Kasumi-1 (cell line): ENCODE data around the gene PARVB.

Experiments
- DNase-seq, 2 experiments: peaks; one replicate each; lab custom pipeline; 2025; lab: John Stamatoyannopoulos, UW

The PARVB gene

DNA sequence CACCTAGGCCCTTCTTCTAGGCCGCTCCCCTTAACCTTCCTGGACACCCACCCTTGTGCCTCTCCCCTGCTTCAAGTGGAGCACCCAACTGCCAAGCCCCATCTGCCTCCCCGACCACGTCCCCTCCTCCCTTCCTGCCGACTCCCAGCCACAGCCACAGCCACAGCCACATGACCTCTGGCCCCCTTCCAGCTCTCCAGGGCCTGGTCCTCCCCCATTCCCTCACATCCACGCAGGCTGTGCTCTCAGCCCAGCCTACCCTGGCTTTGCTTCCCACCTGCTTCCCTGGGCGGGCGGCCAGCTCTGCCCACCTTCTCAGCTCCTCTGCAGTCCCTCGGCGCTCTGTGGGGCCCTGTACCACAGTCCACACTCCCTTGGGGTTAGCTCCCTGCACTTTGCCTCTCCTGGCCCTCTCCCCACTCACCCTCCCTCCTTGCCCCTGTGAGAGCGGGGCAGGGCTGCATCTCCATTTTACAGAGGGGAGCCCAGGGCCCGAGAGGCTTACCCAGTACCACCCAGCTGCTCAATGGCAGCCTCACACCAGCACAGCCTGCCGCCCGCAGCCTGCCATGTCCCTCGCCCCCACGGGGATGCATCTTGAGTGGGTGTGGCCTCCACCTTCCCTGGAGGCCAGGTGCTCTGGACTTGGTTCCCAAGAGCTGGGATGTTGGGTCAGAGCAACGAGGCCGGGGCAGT lies 176.9 kb downstream of the PARVB start:
- peak; percentile 6 to 11 for DNase-seq

GRCh38 chr22:44201665-44202064 lies 177.6 kb downstream of the PARVB start:
- DNase-seq: no peak

DNA sequence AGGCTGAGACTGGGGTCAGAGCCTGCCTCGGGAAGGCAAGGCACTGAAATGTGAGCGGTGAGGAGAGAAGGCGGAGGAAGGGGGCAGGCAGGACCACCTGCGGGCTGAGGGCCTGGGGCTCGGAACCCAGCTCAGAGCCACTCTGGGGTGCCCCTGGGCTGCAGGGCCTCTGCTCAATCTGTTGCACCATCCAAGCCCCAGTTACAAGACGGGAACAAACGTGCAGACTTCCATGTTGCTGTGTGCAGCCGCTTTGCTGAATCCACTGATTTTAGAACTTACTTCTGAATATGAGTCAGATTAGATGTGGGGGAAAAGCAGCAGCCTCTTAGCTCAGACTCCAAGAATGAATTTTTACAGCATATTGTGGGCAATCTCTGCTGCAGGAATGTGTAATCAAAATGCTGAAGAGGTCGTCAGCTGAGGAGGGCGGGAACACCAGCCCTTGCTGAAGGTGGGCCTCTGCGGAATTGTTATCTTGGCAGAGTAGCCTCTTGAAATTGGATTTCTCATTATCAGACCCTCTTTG lies 178.2 kb downstream of the PARVB start:
- DNase-seq: no peak

DNA sequence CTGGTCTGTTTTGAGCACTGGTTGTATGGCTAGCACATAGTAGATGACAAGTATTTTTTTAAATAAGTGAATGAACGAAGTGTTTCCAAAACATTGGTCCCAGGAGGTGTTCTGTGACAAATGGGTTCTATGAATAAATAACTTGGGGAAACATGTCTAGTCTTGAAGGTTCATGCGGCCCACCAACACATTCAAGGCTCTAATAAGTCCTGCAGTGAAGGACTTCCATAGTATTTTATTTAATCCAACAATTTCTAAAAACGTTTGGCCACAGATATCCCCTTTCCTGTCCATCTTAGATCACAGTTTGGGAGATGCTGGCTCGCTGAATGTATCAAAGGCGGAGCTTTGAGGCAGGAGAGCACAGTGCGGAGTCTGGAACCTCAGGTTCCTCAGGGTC lies 179.1 kb downstream of the PARVB start:
- no peak for DNase-seq

- no peak for DNase-seq
Measured at GRCh38 chr22:44204739-44205515, 180.8 kb downstream of the PARVB start.

DNA sequence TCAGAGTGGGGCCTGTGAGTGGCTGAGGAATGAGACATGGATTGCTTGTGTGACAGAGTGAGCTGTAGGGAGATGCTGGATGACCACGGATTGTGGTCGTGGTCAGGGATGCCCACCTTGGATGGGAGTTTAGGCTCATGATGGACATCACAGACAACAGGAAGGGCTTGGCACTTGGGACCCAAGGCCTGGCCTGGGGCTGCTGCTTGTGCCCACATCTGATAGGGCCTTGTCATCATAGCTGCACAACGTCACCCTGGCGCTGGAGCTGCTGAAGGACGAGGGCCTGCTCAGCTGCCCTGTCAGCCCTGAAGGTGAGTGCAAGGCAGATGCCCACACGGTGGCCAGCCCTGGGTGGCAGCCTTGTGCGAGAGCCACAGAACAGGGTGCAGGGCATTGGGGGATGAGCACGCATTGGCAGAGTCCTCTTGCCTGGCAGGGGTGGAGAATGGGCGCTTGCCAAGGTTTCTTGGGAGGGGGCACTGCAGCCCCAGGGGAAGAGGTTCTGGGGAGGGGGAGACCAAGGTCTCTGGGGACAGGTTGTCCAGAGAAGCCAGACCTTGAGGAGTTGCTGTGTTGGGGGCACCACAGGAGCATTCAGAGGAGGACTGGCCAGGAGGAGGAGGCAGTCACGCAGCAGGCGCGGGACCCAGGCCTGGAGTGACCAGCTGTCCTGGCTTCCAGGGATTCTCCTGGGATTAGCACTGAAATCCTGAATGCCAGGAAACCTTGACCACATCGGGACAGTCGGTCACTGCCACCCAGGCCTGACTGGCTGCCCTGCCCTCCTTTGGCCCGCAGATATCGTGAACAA lies 181.6 kb downstream of the PARVB start:
- no peak for DNase-seq

DNA sequence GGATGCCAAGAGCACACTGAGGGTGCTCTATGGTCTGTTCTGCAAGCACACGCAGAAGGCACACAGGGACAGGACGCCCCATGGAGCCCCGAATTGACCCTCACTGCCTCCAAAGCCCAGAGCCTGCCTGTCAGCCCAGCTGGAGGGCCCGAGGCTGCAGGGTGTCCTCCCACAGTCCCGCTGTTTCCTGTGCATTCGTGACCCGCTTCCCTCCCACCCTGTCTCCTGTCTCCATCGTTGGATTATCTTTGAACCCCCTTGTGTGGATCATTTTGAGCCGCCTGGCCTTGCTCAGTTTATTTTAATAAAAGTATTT lies 182.2 kb downstream of the PARVB start:
- DNase-seq: no peak

GRCh38 chr22:44206696-44207095 lies 182.6 kb downstream of the PARVB start:
- no peak for DNase-seq

DNA sequence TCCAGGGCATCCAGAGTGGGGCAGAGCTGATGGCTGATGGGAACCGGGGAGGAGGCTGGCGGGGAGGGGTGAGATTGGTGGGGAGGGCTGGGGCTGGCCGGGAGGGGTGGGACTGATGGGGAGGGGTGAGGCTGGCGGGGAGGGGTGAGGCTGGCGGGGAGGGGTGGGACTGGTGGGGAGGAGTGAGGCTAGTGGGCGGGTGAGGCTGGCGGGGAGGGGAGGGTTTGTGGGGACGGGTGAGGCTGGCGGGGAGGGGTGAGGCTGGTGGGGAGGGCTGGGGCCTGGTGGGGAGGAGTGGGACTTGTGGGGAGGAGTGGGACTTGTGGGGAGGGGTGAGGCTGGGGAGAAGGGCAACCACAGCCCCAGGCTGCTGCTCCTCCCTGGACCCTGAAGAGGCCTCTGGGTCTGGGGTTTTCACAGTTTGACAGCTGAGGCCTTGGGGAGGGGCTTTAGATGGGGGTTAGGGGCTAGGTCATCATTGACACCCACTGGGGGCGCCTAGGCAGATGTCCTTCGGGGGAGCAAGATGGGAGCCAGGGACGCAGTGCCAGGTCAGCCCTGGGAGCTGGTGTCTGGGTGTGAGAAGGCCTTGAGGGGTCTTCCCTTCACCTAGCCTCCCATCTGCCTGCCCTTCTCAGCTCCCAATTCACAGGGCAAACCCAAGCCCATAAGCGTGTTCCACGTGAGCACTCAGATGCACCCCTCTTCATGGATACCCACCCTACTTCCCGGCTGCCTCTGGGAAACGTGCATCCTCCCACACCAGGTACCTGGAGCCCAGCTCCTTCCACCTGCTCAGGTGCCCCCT lies 183.3 kb downstream of the PARVB start:
- DNase-seq: no peak

DNA sequence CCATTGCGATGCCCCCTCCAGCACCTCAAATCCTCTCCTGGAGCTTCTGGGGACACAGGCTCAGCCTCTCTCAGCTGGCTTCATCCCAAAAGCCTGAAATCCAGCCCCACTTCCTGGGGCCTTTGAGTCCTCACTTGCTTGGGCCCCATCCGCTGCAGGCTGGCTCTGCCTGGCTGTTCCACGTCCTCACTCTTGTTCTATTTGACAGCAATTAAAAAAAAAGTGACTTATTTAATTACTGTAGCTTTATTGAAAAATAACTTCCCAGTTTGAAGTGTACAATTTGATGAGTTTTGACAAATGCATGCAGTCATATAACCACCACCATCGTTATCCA lies 183.8 kb downstream of the PARVB start:
- no peak for DNase-seq

GRCh38 chr22:44209343-44209742 lies 185.2 kb downstream of the PARVB start:
- no peak for DNase-seq

DNA sequence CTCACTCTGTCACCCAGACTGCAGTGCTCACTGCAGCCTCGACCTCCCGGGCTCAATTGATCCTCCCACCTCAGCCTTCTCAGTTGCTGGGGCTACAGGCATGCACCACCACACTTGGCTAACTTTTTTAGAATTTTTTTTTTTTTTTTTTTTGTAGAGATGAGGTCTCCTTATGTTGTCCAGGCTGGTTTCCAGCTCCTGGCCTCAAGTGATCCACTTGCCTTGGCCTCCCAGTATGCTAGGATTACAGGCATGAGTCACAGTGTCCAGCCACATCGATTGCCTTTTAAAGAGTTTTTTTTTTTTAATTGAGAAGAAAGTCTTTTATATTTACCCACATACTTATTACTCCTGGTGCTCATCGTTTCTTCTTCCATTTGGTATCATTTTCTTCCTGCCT lies 186.6 kb downstream of the PARVB start:
- DNase-seq: no peak

GRCh38 chr22:44211256-44211945 lies 187.3 kb downstream of the PARVB start:
- peak in 1 of 2 experiments; percentile 6 for DNase-seq

DNA sequence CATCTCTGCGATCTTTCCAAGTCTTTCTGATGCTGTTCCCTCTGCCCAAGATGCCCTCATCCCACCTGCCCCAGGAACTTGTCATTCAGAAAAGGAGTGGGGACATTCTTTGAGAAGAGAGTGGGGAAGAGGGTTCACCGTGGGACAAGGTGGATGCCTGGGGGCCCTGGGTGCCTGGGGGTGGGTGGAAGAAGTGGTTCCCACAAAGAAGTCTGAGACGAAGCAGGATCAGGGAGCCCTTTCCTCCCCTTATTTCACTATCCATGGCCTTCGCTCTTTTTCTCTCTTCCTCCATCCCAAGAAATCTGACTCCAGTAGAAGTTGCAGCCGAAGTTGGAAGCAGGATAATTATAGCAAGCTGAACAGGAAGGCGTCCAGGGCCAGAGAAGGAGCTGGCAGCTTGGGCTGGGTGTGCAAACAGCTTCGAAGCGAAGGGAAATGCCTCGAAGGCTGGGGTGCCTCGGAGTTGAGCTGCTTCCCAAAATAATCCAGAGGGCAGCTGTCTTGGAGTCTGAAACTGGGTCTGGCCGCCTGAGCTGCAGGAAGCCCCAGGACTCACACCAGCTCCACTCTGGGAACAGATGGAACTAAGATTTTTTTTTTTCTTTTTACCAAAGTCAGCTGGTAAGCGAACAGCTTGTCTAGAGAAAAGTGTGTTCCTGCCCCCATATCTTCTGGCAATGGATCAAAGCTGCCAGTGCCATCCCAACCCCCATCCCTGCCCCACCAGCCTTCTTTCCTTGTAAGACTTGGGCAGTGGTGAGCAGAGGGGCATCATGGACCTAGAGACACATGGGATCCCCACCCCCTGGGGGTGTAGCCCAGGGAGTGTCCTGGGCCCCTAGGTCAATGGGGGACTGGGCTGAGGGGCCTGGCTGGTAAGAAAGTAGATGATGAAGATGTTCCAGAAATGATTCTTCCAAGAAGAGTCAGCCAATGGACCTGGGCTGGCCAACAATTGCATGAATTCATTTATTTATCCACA lies 188.1 kb downstream of the PARVB start:
- no peak for DNase-seq

DNA sequence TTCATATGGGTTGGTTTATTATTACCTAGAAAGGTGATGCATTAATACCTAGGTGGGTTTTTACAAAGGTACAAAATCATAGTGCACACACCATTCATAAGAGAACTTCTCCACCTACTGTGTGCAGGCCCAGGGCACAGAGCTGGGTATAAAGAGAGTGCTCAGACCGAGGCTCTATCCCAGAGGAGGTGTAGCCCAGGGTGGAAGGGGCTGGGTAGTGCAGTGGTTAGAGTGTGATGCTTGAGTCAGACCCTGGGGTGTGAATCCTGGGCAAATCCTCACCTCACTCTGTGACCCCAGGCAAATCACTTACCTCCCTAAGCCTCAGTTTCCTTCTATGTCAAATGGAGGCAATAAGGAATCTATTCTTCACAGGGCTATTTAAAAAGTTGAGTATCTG lies 188.8 kb downstream of the PARVB start:
- DNase-seq: no peak

- no peak for DNase-seq
Measured at GRCh38 chr22:44213489-44214043, 189.5 kb downstream of the PARVB start.

DNA sequence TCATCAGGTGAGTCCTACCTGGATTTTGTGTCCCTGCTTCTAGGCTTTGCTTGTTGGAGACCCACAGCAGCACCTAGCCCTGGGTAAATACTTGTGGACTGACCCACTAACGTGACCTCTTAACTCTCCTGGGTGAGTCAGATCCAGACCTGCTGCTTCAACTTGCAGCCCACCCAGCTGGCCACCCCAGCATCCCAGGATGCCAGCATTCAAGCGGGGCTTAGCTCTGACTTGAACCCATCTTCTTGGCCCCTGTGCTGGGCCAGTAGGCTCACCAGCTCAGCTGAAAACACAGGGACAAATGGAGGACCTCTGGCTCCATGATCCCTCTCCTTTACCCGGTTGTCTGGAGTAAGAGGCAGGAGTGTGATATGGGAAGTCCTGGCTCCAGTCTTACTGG lies 190.1 kb downstream of the PARVB start:
- DNase-seq: no peak

DNA sequence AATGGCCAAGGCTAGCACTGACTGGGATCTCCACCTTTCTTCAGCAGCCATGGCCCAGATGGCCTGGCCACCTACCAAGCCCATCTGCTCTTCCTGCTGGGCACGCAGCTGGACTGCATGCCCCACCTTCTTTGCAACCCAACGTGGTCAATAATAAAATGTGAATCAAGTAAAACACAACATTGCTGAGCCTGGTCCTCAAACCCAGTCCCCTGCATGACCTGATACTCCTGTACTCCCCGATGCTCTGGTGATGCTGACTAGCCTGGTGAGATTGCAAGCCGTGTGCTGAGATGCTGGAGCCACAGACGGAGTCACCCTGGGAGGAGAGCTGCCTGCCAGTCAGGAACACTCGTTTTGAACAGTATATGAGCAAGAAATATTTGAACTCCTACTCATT lies 190.7 kb downstream of the PARVB start:
- no peak for DNase-seq

DNA sequence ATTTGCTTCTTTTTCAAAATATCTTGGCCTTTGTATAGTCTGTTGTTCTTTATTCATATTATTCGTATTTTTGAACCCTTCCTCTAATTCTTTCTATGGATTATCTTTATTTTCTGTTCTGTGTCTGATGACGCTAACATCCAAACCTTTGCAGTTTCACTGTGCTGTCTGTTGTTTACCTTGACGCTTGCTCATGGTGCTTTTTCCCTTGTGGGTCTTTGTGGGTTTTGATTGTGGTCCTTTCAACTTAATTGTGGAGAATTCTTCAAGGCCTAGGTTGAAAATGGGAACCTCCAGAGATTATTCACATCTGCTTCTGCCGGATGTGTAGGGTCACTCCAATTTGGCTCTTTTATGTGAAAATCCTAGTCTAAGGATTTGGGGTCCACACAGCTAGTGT lies 191.2 kb downstream of the PARVB start:
- DNase-seq: no peak

GRCh38 chr22:44217346-44217745 lies 193.2 kb downstream of the PARVB start:
- no peak for DNase-seq
